ENCODE data around the gene NAV2. TPM values are rescaled to one million over a fixed set of nuclear protein-coding genes. Genes with fewer than 3 reads are reported as not detected.

NAV2 gene
- total and polyA plus RNA-seq, 12 donors: 6.9 to 34.7 (median 20.2) TPM

GRCh38 chr11:19864141-19865140 lies 151.8 kb downstream of the NAV2 start:
- no peaks in the 10 kb centered on the region for H3K9me3 ChIP-seq
- DNase-seq (no peak), ATAC-seq (peak in 1 of 8 donors; percentile 11)
- H3K4me3 ChIP-seq: no peak overlapping the region
- TF ChIP-seq CTCF (IDR thresholded peaks at IDR 0.05): no peak
- no peaks in the 10 kb centered on the region for H3K36me3 ChIP-seq
- peak overlapping the region in 1 of 10 donors; percentile 13 for H3K27ac ChIP-seq
- peaks cover 2 to 72% (median 49%) of the 10 kb centered on the region in 9 donors for H3K4me1 ChIP-seq
- no peaks in the 10 kb centered on the region for H3K27me3 ChIP-seq
- WGBS, 2 donors: 26 to 36% methylated on average over 6 of the region's 6 CpGs
- intact Hi-C loops (cut with DNase I): no loop called here

GRCh38 chr11:19866037-19866436 lies 153.4 kb downstream of the NAV2 start:
- Histone ChIP-seq H3K9me3 (no peaks in the 10 kb centered on the region), H3K4me1 (peaks cover 2 to 86% (median 61%) of the 10 kb centered on the region in 9 donors), H3K27me3 (no peaks in the 10 kb centered on the region), H3K36me3 (no peaks in the 10 kb centered on the region), H3K27ac (no peak overlapping the region), H3K4me3 (no peak overlapping the region)
- ATAC-seq (no peak), DNase-seq (no peak)
- 67 to 85% methylated on average over 3 of the region's 3 CpGs for WGBS, 2 donors
- intact Hi-C loops (cut with DNase I): no loop called here
- no peak for TF ChIP-seq CTCF (IDR thresholded peaks at IDR 0.05)

- ATAC-seq (no peak), DNase-seq (no peak)
- WGBS, 2 donors: 57 to 62% methylated on average over 4 of the region's 4 CpGs
- no peaks in the 10 kb centered on the region for H3K36me3 ChIP-seq
- no peaks in the 10 kb centered on the region for H3K9me3 ChIP-seq
- intact Hi-C loops (cut with DNase I): no loop called here
- peaks cover 2 to 81% (median 61%) of the 10 kb centered on the region in 9 donors for H3K4me1 ChIP-seq
- H3K27ac ChIP-seq: no peak overlapping the region
- no peak for TF ChIP-seq CTCF (IDR thresholded peaks at IDR 0.05)
- no peak overlapping the region for H3K4me3 ChIP-seq
- H3K27me3 ChIP-seq: no peaks in the 10 kb centered on the region
These were observed 153.9 kb downstream of the NAV2 start for GRCh38 chr11:19866521-19866920.

- Histone ChIP-seq H3K4me1 (peaks cover 2 to 79% (median 61%) of the 10 kb centered on the region in 9 donors), H3K9me3 (no peaks in the 10 kb centered on the region), H3K36me3 (no peaks in the 10 kb centered on the region), H3K27ac (no peak overlapping the region), H3K4me3 (no peak overlapping the region), H3K27me3 (no peaks in the 10 kb centered on the region)
- intact Hi-C loops (cut with DNase I): no loop called here
- ATAC-seq (no peak), DNase-seq (no peak)
- TF ChIP-seq CTCF (IDR thresholded peaks at IDR 0.05): no peak
- WGBS, 2 donors: 87 to 93% methylated on average over 1 of the region's 1 CpG
These were observed 154.4 kb downstream of the NAV2 start for GRCh38 chr11:19867064-19867463.

Measured in heart right ventricle (tissue), 16 donors.